Measurements from ENCODE around the gene MDN1. TPM values are rescaled to one million over a fixed set of nuclear protein-coding genes. Genes with fewer than 3 reads are reported as not detected.
"Not testable (repeated sequence)": the region's sequence is repeated elsewhere in the genome, so short reads cannot be mapped to it uniquely, and the experiment has no call there.

Gene MDN1
- total RNA-seq, 1 experiment from 2014 or later: 50.0 TPM

- BruUV-seq (replicated peaks): no TSS peak
- peaks cover 44% of the 10 kb centered on the region for H3K36me3 Mint-ChIP-seq (ENCODE audit: insufficient read depth, unreplicated experiment)
- H3K27ac Mint-ChIP-seq (ENCODE audit: unreplicated experiment): no peak overlapping the region
- H3K4me3 Mint-ChIP-seq (ENCODE audit: low read depth, unreplicated experiment): no peak overlapping the region
- TF ChIP-seq, protein P1, sequence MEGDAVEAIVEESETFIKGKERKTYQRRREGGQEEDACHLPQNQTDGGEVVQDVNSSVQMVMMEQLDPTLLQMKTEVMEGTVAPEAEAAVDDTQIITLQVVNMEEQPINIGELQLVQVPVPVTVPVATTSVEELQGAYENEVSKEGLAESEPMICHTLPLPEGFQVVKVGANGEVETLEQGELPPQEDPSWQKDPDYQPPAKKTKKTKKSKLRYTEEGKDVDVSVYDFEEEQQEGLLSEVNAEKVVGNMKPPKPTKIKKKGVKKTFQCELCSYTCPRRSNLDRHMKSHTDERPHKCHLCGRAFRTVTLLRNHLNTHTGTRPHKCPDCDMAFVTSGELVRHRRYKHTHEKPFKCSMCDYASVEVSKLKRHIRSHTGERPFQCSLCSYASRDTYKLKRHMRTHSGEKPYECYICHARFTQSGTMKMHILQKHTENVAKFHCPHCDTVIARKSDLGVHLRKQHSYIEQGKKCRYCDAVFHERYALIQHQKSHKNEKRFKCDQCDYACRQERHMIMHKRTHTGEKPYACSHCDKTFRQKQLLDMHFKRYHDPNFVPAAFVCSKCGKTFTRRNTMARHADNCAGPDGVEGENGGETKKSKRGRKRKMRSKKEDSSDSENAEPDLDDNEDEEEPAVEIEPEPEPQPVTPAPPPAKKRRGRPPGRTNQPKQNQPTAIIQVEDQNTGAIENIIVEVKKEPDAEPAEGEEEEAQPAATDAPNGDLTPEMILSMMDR (IDR thresholded peaks at IDR 0.05; ENCODE audit: unreplicated experiment): no peak
- H3K27me3 Mint-ChIP-seq (ENCODE audit: unreplicated experiment): no peaks in the 10 kb centered on the region
- CTCF ChIA-PET: no interaction called here
- DNase-seq: no peak
- intact Hi-C loops (cut with micrococcal nuclease; ENCODE audit: unreplicated experiment): no loop called here
- H3K9me3 Mint-ChIP-seq (ENCODE audit: low read depth, unreplicated experiment): no peaks in the 10 kb centered on the region
- peaks cover 12% of the 10 kb centered on the region for H3K4me1 Mint-ChIP-seq (ENCODE audit: low read depth, unreplicated experiment)
Measured at GRCh38 chr6:89834884-89835792, 15.5 kb upstream of the MDN1 start.

DNA sequence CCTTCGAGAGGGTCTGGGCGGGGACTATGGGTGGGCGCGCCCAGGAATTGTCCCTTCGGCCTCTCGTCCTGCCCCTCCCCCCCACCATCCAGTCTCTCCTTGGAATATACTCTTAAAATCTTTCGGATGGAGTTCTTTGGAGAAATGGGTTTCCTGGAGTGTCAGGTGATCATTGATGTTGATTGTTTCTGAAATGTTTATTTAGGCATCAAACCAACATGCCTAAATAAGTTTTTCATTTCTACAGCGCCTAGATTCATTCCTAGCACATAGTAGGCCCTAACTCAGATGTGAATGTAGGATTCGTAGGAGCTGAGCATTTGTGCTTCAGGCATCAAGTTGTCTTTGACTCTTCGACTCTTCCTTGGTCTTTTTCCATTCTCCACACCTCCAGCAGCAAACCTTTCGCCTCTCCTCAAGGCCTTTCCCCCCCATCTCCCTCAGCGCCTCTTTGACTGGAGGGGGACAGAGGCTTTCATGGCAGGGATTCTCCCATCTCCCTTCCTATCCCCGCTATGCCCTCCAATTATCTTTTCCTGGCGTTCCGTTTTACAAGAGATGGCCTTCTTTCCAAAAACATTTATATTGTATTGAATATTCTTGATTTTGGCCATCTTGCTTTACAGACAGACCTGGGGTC, 10.7 kb upstream of the MDN1 start:
- intact Hi-C loops (cut with micrococcal nuclease; ENCODE audit: unreplicated experiment): no loop called here
- peaks cover 13% of the 10 kb centered on the region for H3K4me1 Mint-ChIP-seq (ENCODE audit: low read depth, unreplicated experiment)
- H3K9me3 Mint-ChIP-seq (ENCODE audit: low read depth, unreplicated experiment): no peaks in the 10 kb centered on the region
- H3K27me3 Mint-ChIP-seq (ENCODE audit: unreplicated experiment): no peaks in the 10 kb centered on the region
- TSS peak; percentile 62 for BruUV-seq (replicated peaks)
- TF ChIP-seq, protein P1 (IDR thresholded peaks at IDR 0.05; ENCODE audit: unreplicated experiment): no peak
- peak overlapping the region; percentile 90 for H3K27ac Mint-ChIP-seq (ENCODE audit: unreplicated experiment)
- no peak for DNase-seq
- peaks cover 40% of the 10 kb centered on the region for H3K36me3 Mint-ChIP-seq (ENCODE audit: insufficient read depth, unreplicated experiment)
- CTCF ChIA-PET: interaction anchor here (1.6 to 1.8 kb wide), 2 partner anchors 10 to 12 kb away, joined by 5 to 10 read pairs; partner anchors contain the start of gene MDN1
- H3K4me3 Mint-ChIP-seq (ENCODE audit: low read depth, unreplicated experiment): peak overlapping the region; percentile 98

DNA sequence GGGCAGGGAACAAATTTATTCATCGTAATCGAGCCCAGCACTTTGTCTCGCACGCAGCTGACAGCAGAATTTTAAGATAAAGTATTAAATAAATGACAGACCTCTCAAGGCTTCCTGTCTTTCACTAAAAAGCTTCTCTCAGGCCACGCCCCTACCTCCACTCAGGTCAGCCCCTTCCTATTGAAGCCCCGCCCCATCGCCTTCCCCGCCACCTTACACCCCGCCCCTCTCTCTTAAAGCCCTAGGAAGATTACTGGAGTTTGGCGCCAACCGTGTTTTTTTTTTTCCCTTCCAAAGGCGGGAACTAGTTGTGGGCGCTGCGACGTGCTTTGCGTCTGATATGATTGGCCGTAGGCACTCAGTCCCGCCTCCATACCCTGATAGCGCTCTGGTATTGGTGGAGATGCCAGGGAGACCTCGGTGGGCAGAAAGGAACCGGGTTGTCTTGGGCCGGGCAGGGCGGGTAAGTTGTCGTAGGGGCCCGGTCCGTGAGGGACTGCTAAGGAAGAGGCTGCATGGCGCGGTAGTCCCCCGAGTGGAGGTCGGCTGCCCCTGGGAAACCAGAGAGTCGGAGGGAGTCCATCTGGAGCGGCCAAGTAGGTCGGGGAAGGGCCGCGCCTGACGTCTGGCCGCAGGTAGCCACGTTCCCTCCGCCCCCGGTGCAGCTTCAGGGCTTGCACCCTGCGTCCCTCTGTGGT, 10.0 kb upstream of the MDN1 start, which contains the start of gene CASP8AP2:
CASP8AP2 (plus strand) TSS at position 409 of the 698 bp plus-strand sequence.
- peak; percentile 93 for DNase-seq
- H3K27me3 Mint-ChIP-seq (ENCODE audit: unreplicated experiment): no peaks in the 10 kb centered on the region
- CTCF ChIA-PET: interaction anchor here (0.7 to 1.8 kb wide), 5 partner anchors 10 to 111 kb away, joined by 3 to 10 read pairs (median 4); partner anchors contain the start of gene MDN1
- peaks cover 40% of the 10 kb centered on the region for H3K36me3 Mint-ChIP-seq (ENCODE audit: insufficient read depth, unreplicated experiment)
- no peaks in the 10 kb centered on the region for H3K9me3 Mint-ChIP-seq (ENCODE audit: low read depth, unreplicated experiment)
- H3K4me1 Mint-ChIP-seq (ENCODE audit: low read depth, unreplicated experiment): peaks cover 13% of the 10 kb centered on the region
- BruUV-seq (replicated peaks): no TSS peak
- TF ChIP-seq, protein P1 (IDR thresholded peaks at IDR 0.05; ENCODE audit: unreplicated experiment): no peak
- intact Hi-C loops (cut with micrococcal nuclease; ENCODE audit: unreplicated experiment): no loop called here
- peak within 1 kb of the TSS; percentile 98 for H3K4me3 Mint-ChIP-seq (ENCODE audit: low read depth, unreplicated experiment)
- peak within 1 kb of the TSS; percentile 90 for H3K27ac Mint-ChIP-seq (ENCODE audit: unreplicated experiment)

- Mint-ChIP-seq H3K4me1 (ENCODE audit: low read depth, unreplicated experiment) (peaks cover 13% of the 10 kb centered on the region), H3K4me3 (ENCODE audit: low read depth, unreplicated experiment) (peak overlapping the region; percentile 98), H3K27me3 (ENCODE audit: unreplicated experiment) (no peaks in the 10 kb centered on the region), H3K9me3 (ENCODE audit: low read depth, unreplicated experiment) (no peaks in the 10 kb centered on the region), H3K27ac (ENCODE audit: unreplicated experiment) (peak overlapping the region; percentile 90), H3K36me3 (ENCODE audit: insufficient read depth, unreplicated experiment) (peaks cover 40% of the 10 kb centered on the region)
- DNase-seq: peak; percentile 4
- BruUV-seq (replicated peaks): TSS peak; percentile 53
- intact Hi-C loops (cut with micrococcal nuclease; ENCODE audit: unreplicated experiment): no loop called here
- CTCF ChIA-PET: interaction anchor here (0.7 to 1.8 kb wide), 5 partner anchors 9 to 112 kb away, joined by 3 to 10 read pairs (median 4); partner anchors contain the start of gene MDN1
- TF ChIP-seq, protein P1 (IDR thresholded peaks at IDR 0.05; ENCODE audit: unreplicated experiment): no peak
Measured at GRCh38 chr6:89828988-89829471, 9.4 kb upstream of the MDN1 start.

GRCh38 chr6:89828475-89828987, 8.9 kb upstream of the MDN1 start:
- H3K36me3 Mint-ChIP-seq (ENCODE audit: insufficient read depth, unreplicated experiment): peaks cover 39% of the 10 kb centered on the region
- H3K27ac Mint-ChIP-seq (ENCODE audit: unreplicated experiment): peak overlapping the region; percentile 90
- DNase-seq; H3K9me3 Mint-ChIP-seq (ENCODE audit: low read depth, unreplicated experiment); BruUV-seq (replicated peaks); H3K27me3 Mint-ChIP-seq (ENCODE audit: unreplicated experiment); intact Hi-C loops (cut with micrococcal nuclease; ENCODE audit: unreplicated experiment): not testable (repeated sequence)
- CTCF ChIA-PET: interaction anchor here (0.6 to 1.8 kb wide), 3 partner anchors 9 to 828 kb away, joined by 3 to 10 read pairs (median 5); partner anchors contain the start of gene MDN1
- peaks cover 13% of the 10 kb centered on the region for H3K4me1 Mint-ChIP-seq (ENCODE audit: low read depth, unreplicated experiment)
- peak overlapping the region; percentile 98 for H3K4me3 Mint-ChIP-seq (ENCODE audit: low read depth, unreplicated experiment)

Data from Calu3 (cell line).